NCI-H460 (cell line): ENCODE data around the gene ARF6. TPM values are rescaled to one million over a fixed set of nuclear protein-coding genes. Genes with fewer than 3 reads are reported as not detected.
"Not testable (repeated sequence)": the region's sequence is repeated elsewhere in the genome, so short reads cannot be mapped to it uniquely, and the experiment has no call there.

ENCODE experiments used
- DNase-seq: peaks from one replicate; pipeline ENCODE4 v3.0.0-alpha.2; 2016; ENCODE audit warnings: low read depth; ENCODE audit errors: extremely low read depth
- total RNA-seq: library from RNA; depleted of rRNA; stranded (reverse); fragments of >200 nt; shearing (Covaris generic); gene quantifications from 2 replicates; pipeline ENCODE4 v1.2.3, GENCODE V29; 2014

The ARF6 gene
- total RNA-seq, 1 experiment from 2014 or later, result 54.4 TPM

- not testable (repeated sequence) for DNase-seq
These were observed 9.9 kb downstream of the ARF6 start for GRCh38 chr14:49902679-49903246.

- no peak for DNase-seq
These were observed 11.4 kb downstream of the ARF6 start for GRCh38 chr14:49904270-49904669.

DNA sequence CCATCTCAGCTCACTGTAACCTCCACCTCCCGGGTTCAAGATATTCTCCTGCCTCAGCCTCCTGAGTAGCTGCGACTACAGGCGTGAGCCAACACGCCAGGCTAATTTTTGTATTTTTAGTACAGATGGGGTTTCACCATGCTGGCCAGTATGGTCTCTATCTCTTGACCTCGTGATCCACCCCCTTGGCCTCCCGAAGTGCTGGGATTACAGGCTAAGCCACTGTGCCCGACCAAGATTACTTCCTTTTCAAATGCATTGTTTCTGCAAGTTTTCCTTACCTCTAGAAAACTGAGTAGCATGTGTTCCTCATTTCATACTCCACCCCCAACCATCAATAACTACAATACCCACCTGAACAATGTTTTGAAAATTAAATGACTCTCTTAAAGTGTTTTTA lies 13.1 kb downstream of the ARF6 start:
- no peak for DNase-seq

- DNase-seq, result no peak
These were observed 14.3 kb downstream of the ARF6 start for GRCh38 chr14:49907186-49907585.

GRCh38 chr14:49908433-49908782 lies 15.5 kb downstream of the ARF6 start:
- no peak for DNase-seq

DNA sequence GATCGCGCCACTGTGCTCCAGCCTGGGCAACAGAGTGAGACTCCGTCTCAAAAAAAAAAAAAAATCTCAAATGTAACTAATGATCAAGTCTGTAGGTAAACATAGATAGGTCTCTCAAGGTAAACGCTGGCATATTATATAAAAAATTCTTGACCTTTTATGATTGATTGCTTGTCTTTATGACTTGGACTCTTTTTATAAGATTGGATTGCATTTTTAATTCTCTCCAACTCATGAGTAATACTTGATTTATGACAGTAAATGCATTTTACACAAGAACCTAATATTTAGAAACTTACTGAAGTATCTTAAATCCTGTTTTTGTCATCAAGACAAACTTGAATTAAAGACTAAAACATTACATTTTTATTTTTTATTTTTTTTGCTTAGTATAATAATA lies 16.1 kb downstream of the ARF6 start:
- DNase-seq, result no peak

GRCh38 chr14:49915085-49915484 lies 22.2 kb downstream of the ARF6 start:
- DNase-seq, result no peak

GRCh38 chr14:49918706-49919105 lies 25.8 kb downstream of the ARF6 start:
- no peak for DNase-seq

DNA sequence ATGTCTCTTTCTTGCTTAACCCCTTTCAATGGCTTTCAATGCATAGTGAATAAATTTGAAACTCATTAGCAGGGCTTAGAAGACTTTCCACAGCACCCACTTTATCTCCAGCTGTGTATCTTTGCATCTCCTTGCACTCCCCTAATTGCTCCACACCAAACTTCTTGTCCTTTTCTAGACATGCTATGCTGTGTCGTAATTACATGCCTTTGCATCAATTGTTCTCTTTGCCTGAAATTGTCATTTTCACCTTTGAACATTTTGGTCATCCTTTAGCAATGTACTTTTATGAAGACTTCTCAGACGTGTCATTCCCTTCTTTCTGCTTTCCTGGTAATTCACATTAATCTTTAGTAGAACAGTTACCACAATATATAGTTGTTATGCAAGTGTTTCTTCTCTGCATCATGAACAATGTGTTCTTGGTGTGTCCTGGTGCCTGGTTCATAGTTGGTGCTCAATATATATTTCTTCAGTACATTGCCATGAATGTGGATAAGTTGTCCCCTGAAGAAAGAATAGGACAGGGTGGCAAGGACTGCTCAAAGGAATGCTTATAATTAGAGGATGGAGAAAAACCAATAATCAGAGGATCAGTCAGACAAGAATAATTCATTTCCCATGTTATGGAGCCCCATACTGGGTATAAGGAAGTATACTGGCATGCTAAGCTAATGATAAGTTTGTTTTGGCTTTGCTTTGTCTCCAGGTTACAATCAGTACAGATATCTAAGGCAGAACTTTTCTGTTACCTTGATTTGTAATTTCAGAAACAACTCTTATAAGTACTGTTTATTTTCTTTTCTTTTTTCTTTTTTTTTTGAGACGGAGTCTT lies 27.2 kb downstream of the ARF6 start:
- no peak for DNase-seq

DNA sequence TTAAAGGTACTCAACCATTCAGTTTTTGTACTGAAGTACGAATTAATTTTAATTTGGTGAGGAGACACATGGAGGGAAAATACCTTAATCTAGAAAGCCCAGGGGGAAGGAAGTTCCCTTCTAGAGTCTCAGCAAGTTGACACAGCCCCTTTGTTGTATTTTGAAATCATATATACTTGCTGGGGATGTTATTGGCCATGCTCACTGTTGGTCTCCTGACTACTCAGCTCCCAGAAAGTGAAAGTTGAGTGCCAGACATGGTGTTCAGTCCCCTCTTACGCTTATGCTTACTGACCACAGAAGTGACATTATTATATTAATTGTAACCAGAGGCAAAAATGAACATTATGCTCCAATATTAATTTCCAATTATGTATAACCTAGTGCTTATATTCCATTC lies 28.1 kb downstream of the ARF6 start:
- DNase-seq, result no peak

DNA sequence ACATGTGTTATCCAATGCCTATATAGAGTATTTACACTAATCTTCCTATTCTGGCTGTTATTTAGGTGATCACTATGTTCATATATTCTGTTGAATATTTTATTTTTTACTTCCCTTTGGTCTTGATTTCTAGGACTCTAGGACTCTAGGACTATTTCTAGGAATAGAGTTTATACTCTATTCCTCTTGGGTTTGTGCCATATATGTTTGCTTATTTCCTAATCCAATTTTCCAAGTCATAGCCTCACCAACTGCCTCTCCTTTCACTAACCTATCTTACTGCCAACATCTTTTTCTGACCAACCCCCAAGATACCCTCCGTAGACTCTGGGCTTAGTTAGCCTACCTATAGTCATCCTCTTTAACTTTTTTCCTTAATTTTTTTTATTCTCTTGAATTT lies 28.5 kb downstream of the ARF6 start:
- no peak for DNase-seq

DNA sequence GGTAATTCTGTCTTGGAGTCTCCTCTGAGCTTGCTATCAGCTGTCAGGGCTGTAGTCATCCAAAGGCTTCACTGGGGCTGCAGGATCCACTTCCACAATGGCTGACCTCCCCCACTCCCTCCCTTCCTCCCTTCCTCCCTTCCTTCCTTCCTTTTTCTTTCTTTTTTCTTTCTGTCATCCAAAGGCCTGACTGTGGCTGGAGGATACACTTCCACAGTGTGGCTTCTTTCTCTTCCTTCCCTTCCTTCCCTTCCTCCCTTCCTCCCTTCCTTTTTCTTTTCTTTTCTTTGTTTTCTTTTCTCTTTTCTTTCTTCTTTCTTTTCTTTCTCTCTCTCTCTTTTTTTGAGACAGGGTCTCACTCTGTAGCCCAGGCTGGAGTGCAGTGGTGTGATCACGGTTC lies 30.6 kb downstream of the ARF6 start:
- DNase-seq, result no peak

DNA sequence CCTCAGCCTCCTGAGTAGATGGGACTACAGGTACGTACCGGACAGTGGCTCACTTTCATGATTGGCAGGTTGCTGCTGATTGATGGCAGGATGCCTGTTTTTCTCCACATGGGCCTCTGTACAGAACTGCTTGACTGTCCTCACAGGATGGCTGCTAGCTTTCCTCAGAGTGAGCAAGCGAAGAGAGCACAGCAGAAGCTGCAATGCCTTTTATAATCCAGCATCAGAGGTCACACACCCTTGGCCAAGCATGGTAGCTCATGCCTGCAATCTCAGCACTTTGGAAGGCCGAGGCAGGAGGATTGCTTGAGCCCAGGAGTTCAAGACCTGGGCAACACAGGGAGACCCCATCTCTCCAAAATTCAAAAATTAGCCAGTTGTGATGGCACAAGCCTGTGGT lies 31.0 kb downstream of the ARF6 start:
- DNase-seq, result no peak

- no peak for DNase-seq
These were observed 32.0 kb downstream of the ARF6 start for GRCh38 chr14:49924852-49925251.

DNA sequence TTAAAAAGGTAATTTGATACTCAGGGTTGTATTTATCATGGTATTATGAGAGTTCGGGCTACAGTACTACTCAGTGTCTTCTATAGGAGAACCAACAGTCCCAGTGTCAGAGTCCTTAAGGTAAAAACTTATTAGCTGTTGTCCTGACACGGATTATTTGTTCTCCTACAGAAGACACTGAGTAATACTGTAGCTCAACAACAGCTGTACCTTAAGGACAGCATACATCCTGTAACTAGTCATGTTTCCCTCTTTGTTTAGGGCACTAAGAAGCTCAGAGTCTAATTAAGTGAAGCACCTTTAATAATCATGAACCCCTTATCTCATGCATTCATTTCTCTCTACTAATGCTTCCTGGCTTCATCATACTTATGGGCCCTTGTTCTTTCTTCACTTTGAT lies 33.9 kb downstream of the ARF6 start:
- no peak for DNase-seq

- DNase-seq, result no peak
These were observed 35.1 kb downstream of the ARF6 start for GRCh38 chr14:49928015-49928414.

DNA sequence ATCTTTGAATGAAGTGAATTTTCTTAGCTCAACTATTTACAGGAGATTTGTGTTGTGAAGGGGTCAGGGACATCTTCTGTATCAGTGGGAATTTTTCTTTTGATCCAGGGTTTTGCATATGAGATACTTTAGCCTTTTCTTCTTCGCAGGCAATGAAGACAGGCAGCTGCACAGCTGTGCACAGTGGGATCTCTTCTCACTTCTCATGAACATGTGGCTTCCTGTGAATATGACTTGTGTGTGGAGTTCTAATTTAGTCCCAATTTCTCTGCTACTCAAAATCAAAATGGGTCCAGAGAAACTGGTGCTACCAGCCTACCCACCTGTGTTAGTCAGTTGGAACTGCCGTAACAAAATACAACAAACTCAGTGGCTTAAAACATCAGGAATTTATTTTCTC lies 37.8 kb downstream of the ARF6 start:
- no peak for DNase-seq

GRCh38 chr14:49931523-49931922 lies 38.6 kb downstream of the ARF6 start:
- DNase-seq, result no peak

- DNase-seq, result no peak
These were observed 40.2 kb downstream of the ARF6 start for GRCh38 chr14:49933128-49933527.

DNA sequence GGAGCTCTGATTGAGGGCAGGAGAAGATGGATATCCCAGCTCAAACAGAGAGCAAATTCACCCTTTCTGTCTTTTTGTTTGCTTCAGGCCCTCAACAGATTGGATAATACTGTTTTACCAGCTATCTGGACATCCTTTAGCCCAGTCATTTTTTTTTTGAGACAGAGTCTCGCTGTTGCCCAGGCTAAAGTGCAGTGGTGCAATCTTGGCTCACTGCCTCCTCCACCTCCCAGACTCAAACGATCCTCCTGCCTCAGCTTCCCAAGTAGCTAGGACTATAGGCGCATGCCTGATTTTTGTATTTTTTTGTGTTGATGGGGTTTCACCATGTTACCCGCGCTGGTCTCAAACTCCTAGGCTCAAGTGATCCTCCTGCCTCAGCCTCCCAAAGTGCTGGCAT lies 40.8 kb downstream of the ARF6 start:
- no peak for DNase-seq

- DNase-seq, result no peak
These were observed 41.8 kb downstream of the ARF6 start for GRCh38 chr14:49934646-49935045.

DNA sequence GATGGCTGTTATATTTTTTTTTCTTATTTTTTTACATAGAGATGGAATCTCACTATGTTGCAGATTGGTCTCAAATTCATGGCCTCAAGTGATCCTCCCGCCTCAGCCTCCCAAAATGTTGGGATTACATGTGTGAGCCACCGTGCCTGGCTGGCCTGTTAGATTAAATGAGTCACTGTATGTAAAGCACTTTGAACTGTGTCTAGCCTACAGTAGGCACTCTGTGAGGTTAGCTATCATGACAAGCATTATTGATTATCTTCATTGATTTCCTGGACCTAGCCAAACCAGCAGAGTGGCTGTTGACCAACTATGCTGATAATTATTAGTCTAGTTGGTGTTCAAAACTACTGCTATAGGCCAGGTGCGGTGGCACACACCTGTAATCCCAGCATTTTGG lies 42.6 kb downstream of the ARF6 start:
- DNase-seq, result no peak

GRCh38 chr14:49936246-49936645 lies 43.4 kb downstream of the ARF6 start:
- DNase-seq, result not testable (repeated sequence)
